Liver (tissue), 9 donors: ENCODE data around the gene SOX18. TPM values are rescaled to one million over a fixed set of nuclear protein-coding genes. Genes with fewer than 3 reads are reported as not detected.

Experiments used
- DNase-seq: peaks from one replicate; pipeline ENCODE4 v3.0.0-alpha.2; 2017; ENCODE audit warnings: low spot score
- H3K27ac ChIP-seq, 2 donors: one replicate each; pipeline ENCODE4 v1.7.0; 2013; ENCODE audit warnings: inconsistent platforms in 2 of 2, low read length in 2 of 2, control low read depth in 1 of 2, low read depth in 1 of 2, mild to moderate bottlenecking in 1 of 2
- H3K27me3 ChIP-seq, 4 donors: one replicate each; pipeline versions ENCODE4 v1.6.1 to v1.7.0; 2013; ENCODE audit warnings: low read length in 3 of 4, inconsistent platforms in 1 of 4, mild to moderate bottlenecking in 1 of 4, moderate library complexity in 1 of 4; ENCODE audit not compliant: control insufficient read depth in 4 of 4, insufficient read depth in 4 of 4
- H3K36me3 ChIP-seq, 4 donors: one replicate each; pipeline versions ENCODE4 v1.6.1 to v1.7.0; 2013; ENCODE audit warnings: low read length in 3 of 4, mild to moderate bottlenecking in 3 of 4, low read depth in 1 of 4, moderate library complexity in 1 of 4; ENCODE audit not compliant: control insufficient read depth in 4 of 4, insufficient read depth in 3 of 4
- H3K4me1 ChIP-seq, 4 donors: one replicate each; pipeline versions ENCODE4 v1.6.1 to v1.7.0; 2013; ENCODE audit warnings: low read length in 3 of 4, mild to moderate bottlenecking in 3 of 4, moderate library complexity in 1 of 4; ENCODE audit not compliant: control insufficient read depth in 4 of 4, insufficient read depth in 4 of 4
- H3K4me3 ChIP-seq, 3 donors: one replicate each; pipeline versions ENCODE4 v1.6.1 to v1.7.0; 2013; ENCODE audit warnings: low read length in 3 of 3, control low read depth in 1 of 3, low read depth in 1 of 3, mild to moderate bottlenecking in 1 of 3
- H3K9ac ChIP-seq, 2 donors: one replicate each; pipeline ENCODE4 v1.7.0; 2013; ENCODE audit warnings: low read length in 2 of 2, mild to moderate bottlenecking in 2 of 2, moderate library complexity in 2 of 2, control low read depth in 1 of 2, low read depth in 1 of 2
- H3K9me3 ChIP-seq, 4 donors: one replicate each; pipeline versions ENCODE4 v1.6.1 to v1.7.0; 2013; ENCODE audit warnings: low read length in 3 of 4; ENCODE audit not compliant: control insufficient read depth in 4 of 4
- ATF3 ChIP-seq: IDR thresholded peaks from 2 replicates; pipeline ENCODE4 v1.6.1; 2016; ENCODE audit warnings: antibody characterized with exemption
- CTCF ChIP-seq: fragments of 150-350 bp; IDR thresholded peaks from 2 replicates; pipeline ENCODE4 v1.5.1; 2017; ENCODE audit warnings: improper control_type of control experiment, low read depth, low read length; ENCODE audit not compliant: missing input control
- EGR1 ChIP-seq, 2 donors: IDR thresholded peaks; 2 replicates each; pipeline ENCODE4 v1.6.1; 2016 to 2018; ENCODE audit warnings: antibody characterized with exemption in 2 of 2, low read depth in 2 of 2
- FOXA1 ChIP-seq: IDR thresholded peaks from 2 replicates; pipeline ENCODE4 v1.6.1; 2016; ENCODE audit warnings: antibody characterized with exemption
- FOXA2 ChIP-seq: IDR thresholded peaks from 2 replicates; pipeline ENCODE4 v1.6.1; 2016; ENCODE audit warnings: antibody characterized with exemption
- GABPA ChIP-seq, 2 donors: IDR thresholded peaks in 1 of 2; conservative IDR thresholded peaks in 1 of 2; 2 replicates each; pipeline ENCODE4 v1.6.1; 2016; ENCODE audit warnings: antibody characterized with exemption in 2 of 2, mild to moderate bottlenecking in 1 of 2, moderate library complexity in 1 of 2
- HNF4A ChIP-seq, 2 donors: conservative IDR thresholded peaks; 2 replicates each; pipeline ENCODE4 v1.6.1; 2016; ENCODE audit warnings: antibody characterized with exemption in 2 of 2, mild to moderate bottlenecking in 2 of 2
- HNF4G ChIP-seq: IDR thresholded peaks from 2 replicates; pipeline ENCODE4 v1.6.1; 2016; ENCODE audit warnings: antibody characterized with exemption
- JUND ChIP-seq, 2 donors: IDR thresholded peaks; 2 replicates each; pipeline ENCODE4 v1.6.1; 2016; ENCODE audit warnings: antibody characterized with exemption in 2 of 2
- MAX ChIP-seq: IDR thresholded peaks from 2 replicates; pipeline ENCODE4 v1.6.1; 2016; ENCODE audit warnings: antibody characterized with exemption
- NR2F2 ChIP-seq: IDR thresholded peaks from 2 replicates; pipeline ENCODE4 v1.6.1; 2016; ENCODE audit warnings: antibody characterized with exemption
- RAD21 ChIP-seq, 2 donors: IDR thresholded peaks; 2 replicates each; pipeline ENCODE4 v1.6.1; 2016; ENCODE audit warnings: antibody characterized with exemption in 2 of 2, mild to moderate bottlenecking in 2 of 2
- REST ChIP-seq: IDR thresholded peaks from 2 replicates; pipeline ENCODE4 v1.6.1; 2016; ENCODE audit warnings: antibody characterized with exemption, mild to moderate bottlenecking
- RXRA ChIP-seq, 2 donors: IDR thresholded peaks; 2 replicates each; pipeline ENCODE4 v1.6.1; 2017 to 2018; ENCODE audit warnings: antibody characterized with exemption in 2 of 2, mild to moderate bottlenecking in 1 of 2
- SP1 ChIP-seq: IDR thresholded peaks from 2 replicates; pipeline ENCODE4 v1.6.1; 2018; ENCODE audit warnings: antibody characterized with exemption, mild to moderate bottlenecking
- TAF1 ChIP-seq: conservative IDR thresholded peaks from 2 replicates; pipeline ENCODE4 v1.6.1; 2016; ENCODE audit warnings: antibody characterized with exemption, mild to moderate bottlenecking
- YY1 ChIP-seq: IDR thresholded peaks from 2 replicates; pipeline ENCODE4 v1.6.1; 2016; ENCODE audit warnings: antibody characterized with exemption, mild to moderate bottlenecking
- ZBTB33 ChIP-seq: IDR thresholded peaks from 2 replicates; pipeline ENCODE4 v1.6.1; 2016; ENCODE audit warnings: antibody characterized with exemption
- WGBS: extraction: QIAGEN DNeasy Blood & Tissue Kit; methylation state at CpG from one replicate; pipeline ENCODE4 v1.1.7; 2013; 5-methylcytosine and 5-hydroxymethylcytosine counted together
- polyA plus RNA-seq, 2 donors: library from polyadenylated mRNA; stranded (reverse) in 1 of 2; unstranded in 1 of 2; fragments of 200-250 nt in 1 of 2; fragments of >200 nt in 1 of 2; fragmentation: Nextera tagmentation in 1 of 2; extraction: Ambion mirVana in 1 of 2; gene quantifications; one replicate each; pipeline versions ENCODE4 v1.2.1 to v1.2.3, GENCODE V29; 2013 to 2015
- total RNA-seq, 2 donors: library from RNA; depleted of rRNA; stranded (reverse); fragments of >200 nt; gene quantifications; one replicate each; pipeline ENCODE4 v1.2.3, GENCODE V29; 2014
- donor health status: healthy.
- donor health status: healthy.
- donor health status: healthy.
- donor health status: healthy.
- donor health status: healthy.

SOX18 gene
- total and polyA plus RNA-seq, 4 donors = 1.1 to 5.8 (median 2.6) TPM

- peaks cover 0 to 10% (median 0%) of the 10 kb centered on the region in 4 donors for H3K36me3 ChIP-seq
These were observed 26.1 kb upstream of the SOX18 start for GRCh38 chr20:64075556-64075955.

More at GRCh38 chr20:64075556-64075955, 26.1 kb upstream of the SOX18 start:
- DNase-seq = no peak
- TF ChIP-seq RAD21 (IDR thresholded peaks at IDR 0.05) (no peak), HNF4A (conservative IDR thresholded peaks at IDR 0.05) (no peak), ATF3 (no peak), JUND (IDR thresholded peaks at IDR 0.05) (no peak), ZBTB33 (no peak), EGR1 (IDR thresholded peaks at IDR 0.05; ENCODE audit: low read depth in 2 of 2) (no peak), HNF4G (no peak), TAF1 (no peak), MAX (no peak), REST (no peak), CTCF (no peak), RXRA (IDR thresholded peaks at IDR 0.05) (no peak), FOXA1 (no peak), SP1 (no peak), NR2F2 (no peak), YY1 (no peak), FOXA2 (no peak), GABPA (IDR thresholded peaks at IDR 0.05 in 1 of 2, conservative IDR thresholded peaks at IDR 0.05 in 1 of 2) (no peak)
- Histone ChIP-seq H3K4me3 (no peak overlapping the region), H3K9ac (no peak overlapping the region), H3K27ac (no peak overlapping the region), H3K4me1 (peaks cover 7 to 19% (median 10%) of the 10 kb centered on the region in 4 donors), H3K9me3 (no peaks in the 10 kb centered on the region), H3K27me3 (no peaks in the 10 kb centered on the region)
- 93% methylated on average over 12 of the region's 12 CpGs for WGBS
